ENCODE results near the gene EZR. TPM values are rescaled to one million over a fixed set of nuclear protein-coding genes. Genes with fewer than 3 reads are reported as not detected.
A peak's percentile ranks its signal among the peaks of the same experiment; 100 is the strongest.

The EZR gene
- total RNA-seq, 1 donor from 2014 or later: 254 TPM

- Histone ChIP-seq H3K4me1 (ENCODE audit: insufficient read depth, low read length) (peaks cover 46% of the 10 kb centered on the region), H3K27ac (ENCODE audit: low read depth, low read length) (peak overlapping the region; percentile 97), H3K4me3 (ENCODE audit: insufficient read depth, low read depth, low read length) (no peak overlapping the region), H3K9ac (ENCODE audit: low read length) (peak overlapping the region; percentile 85), H3K4me2 (ENCODE audit: low read length) (peak overlapping the region; percentile 81), H4K20me1 (ENCODE audit: insufficient read depth, low read length) (no peaks in the 10 kb centered on the region), H3K79me2 (ENCODE audit: insufficient read depth, low read length) (no peaks in the 10 kb centered on the region), H3K27me3 (ENCODE audit: insufficient read depth, low read length) (no peaks in the 10 kb centered on the region), H3K36me3 (ENCODE audit: insufficient read depth, low read length) (no peaks in the 10 kb centered on the region), H3K9me3 (ENCODE audit: insufficient read depth, low read depth, low read length) (no peaks in the 10 kb centered on the region), H2AFZ (ENCODE audit: low read depth, low read length) (no peak overlapping the region)
- Mint-ChIP-seq H3K9me3 (ENCODE audit: unreplicated experiment) (no peaks in the 10 kb centered on the region), H3K4me3 (ENCODE audit: unreplicated experiment) (no peak overlapping the region), H3K4me1 (ENCODE audit: low read depth, unreplicated experiment) (peaks cover 28% of the 10 kb centered on the region), H3K36me3 (ENCODE audit: low read depth, unreplicated experiment) (no peaks in the 10 kb centered on the region), H3K27me3 (ENCODE audit: low read depth, unreplicated experiment) (no peaks in the 10 kb centered on the region), H3K27ac (ENCODE audit: unreplicated experiment) (peak overlapping the region; percentile 100)
- no peak for FAIRE-seq
- no peak for TF ChIP-seq CTCF (IDR thresholded peaks at IDR 0.05; ENCODE audit: insufficient read depth, low read depth, low read length)
- TF ChIP-seq EZH2 (IDR thresholded peaks at IDR 0.05; ENCODE audit: insufficient read depth, low read length): no peak
- DNase-seq (ENCODE audit: low read depth): no peak
Observed at GRCh38 chr6:158850807-158851115, 31.6 kb upstream of the EZR start.

- peak overlapping the region; percentile 97 for H3K27ac ChIP-seq (ENCODE audit: low read depth, low read length)
- H2AFZ ChIP-seq (ENCODE audit: low read depth, low read length): peak overlapping the region; percentile 11
- Mint-ChIP-seq H3K4me1 (ENCODE audit: low read depth, unreplicated experiment) (peaks cover 28% of the 10 kb centered on the region), H3K27me3 (ENCODE audit: low read depth, unreplicated experiment) (no peaks in the 10 kb centered on the region), H3K27ac (ENCODE audit: unreplicated experiment) (peak overlapping the region; percentile 100), H3K4me3 (ENCODE audit: unreplicated experiment) (peak overlapping the region; percentile 68), H3K9me3 (ENCODE audit: unreplicated experiment) (no peaks in the 10 kb centered on the region), H3K36me3 (ENCODE audit: low read depth, unreplicated experiment) (no peaks in the 10 kb centered on the region)
- DNase-seq (ENCODE audit: low read depth) (peak; percentile 96), FAIRE-seq (peak; percentile 86)
- H3K4me2 ChIP-seq (ENCODE audit: low read length): peak overlapping the region; percentile 81
- TF ChIP-seq EZH2 (IDR thresholded peaks at IDR 0.05; ENCODE audit: insufficient read depth, low read length) (no peak), CTCF (IDR thresholded peaks at IDR 0.05; ENCODE audit: insufficient read depth, low read depth, low read length) (no peak)
- no peaks in the 10 kb centered on the region for H3K36me3 ChIP-seq (ENCODE audit: insufficient read depth, low read length)
- H4K20me1 ChIP-seq (ENCODE audit: insufficient read depth, low read length): no peaks in the 10 kb centered on the region
- H3K9ac ChIP-seq (ENCODE audit: low read length): peak overlapping the region; percentile 85
- peak overlapping the region; percentile 41 for H3K4me3 ChIP-seq (ENCODE audit: insufficient read depth, low read depth, low read length)
- H3K9me3 ChIP-seq (ENCODE audit: insufficient read depth, low read depth, low read length): no peaks in the 10 kb centered on the region
- H3K27me3 ChIP-seq (ENCODE audit: insufficient read depth, low read length): no peaks in the 10 kb centered on the region
- no peaks in the 10 kb centered on the region for H3K79me2 ChIP-seq (ENCODE audit: insufficient read depth, low read length)
- peaks cover 46% of the 10 kb centered on the region for H3K4me1 ChIP-seq (ENCODE audit: insufficient read depth, low read length)
Observed at GRCh38 chr6:158849899-158850806, 31.0 kb upstream of the EZR start.

- Mint-ChIP-seq H3K36me3 (ENCODE audit: low read depth, unreplicated experiment) (no peaks in the 10 kb centered on the region), H3K27me3 (ENCODE audit: low read depth, unreplicated experiment) (no peaks in the 10 kb centered on the region), H3K4me3 (ENCODE audit: unreplicated experiment) (no peak overlapping the region), H3K9me3 (ENCODE audit: unreplicated experiment) (no peaks in the 10 kb centered on the region), H3K4me1 (ENCODE audit: low read depth, unreplicated experiment) (peaks cover 23% of the 10 kb centered on the region), H3K27ac (ENCODE audit: unreplicated experiment) (peak overlapping the region; percentile 100)
- no peaks in the 10 kb centered on the region for H4K20me1 ChIP-seq (ENCODE audit: insufficient read depth, low read length)
- H3K27ac ChIP-seq (ENCODE audit: low read depth, low read length): no peak overlapping the region
- FAIRE-seq (no peak), DNase-seq (ENCODE audit: low read depth) (no peak)
- H3K79me2 ChIP-seq (ENCODE audit: insufficient read depth, low read length): no peaks in the 10 kb centered on the region
- no peaks in the 10 kb centered on the region for H3K36me3 ChIP-seq (ENCODE audit: insufficient read depth, low read length)
- no peak for TF ChIP-seq CTCF (IDR thresholded peaks at IDR 0.05; ENCODE audit: insufficient read depth, low read depth, low read length)
- TF ChIP-seq EZH2 (IDR thresholded peaks at IDR 0.05; ENCODE audit: insufficient read depth, low read length): no peak
- H3K4me1 ChIP-seq (ENCODE audit: insufficient read depth, low read length): peaks cover 32% of the 10 kb centered on the region
- no peak overlapping the region for H3K4me2 ChIP-seq (ENCODE audit: low read length)
- no peak overlapping the region for H3K4me3 ChIP-seq (ENCODE audit: insufficient read depth, low read depth, low read length)
- no peaks in the 10 kb centered on the region for H3K9me3 ChIP-seq (ENCODE audit: insufficient read depth, low read depth, low read length)
- no peak overlapping the region for H2AFZ ChIP-seq (ENCODE audit: low read depth, low read length)
- no peak overlapping the region for H3K9ac ChIP-seq (ENCODE audit: low read length)
- H3K27me3 ChIP-seq (ENCODE audit: insufficient read depth, low read length): no peaks in the 10 kb centered on the region
Observed at GRCh38 chr6:158848490-158848895, 29.3 kb upstream of the EZR start.
